HCT116 (cell line): ENCODE measurements around the gene SLC38A6. TPM values are rescaled to one million over a fixed set of nuclear protein-coding genes. Genes with fewer than 3 reads are reported as not detected.

Experiments
- ATAC-seq: fragments of 200-7000 bp; cut with Tn5 transposase; 2 replicates; pipeline ENCODE4 v1.9.1; 2020; ENCODE audit warnings: mild to moderate bottlenecking, moderate library complexity
- BruUV-seq: library from RNA; stranded (reverse); fragments of 400-500 nt; replicated peaks from 2 replicates; lab custom pipeline; 2021; lab: Mats Ljungman, UMichigan
- CTCF ChIA-PET: fragments of 300-600 bp; sonication (Branson Sonifier 250); formaldehyde crosslinking; loops from one replicate; lab custom pipeline; 2021; ENCODE audit warnings: antibody characterized with exemption; lab: Charles Lee
- POLR2A ChIA-PET: fragments of 300-600, 350-600 bp; sonication (Branson Sonifier 250); formaldehyde crosslinking; loops from one replicate; lab custom pipeline; 2021; ENCODE audit warnings: antibody characterized with exemption; lab: Charles Lee
- RAD21 ChIA-PET, 2 experiments: fragments of 300-600 bp; sonication (Branson Sonifier 250); formaldehyde crosslinking; loops; one replicate each; lab custom pipeline; 2023; ENCODE audit warnings: low total read pairs in 2 of 2; ENCODE audit not compliant: uncharacterized antibody in 2 of 2, unreplicated experiment in 2 of 2, low non-redundant PET in 1 of 2; lab: Charles Lee
- DNase-seq: peaks from one replicate; pipeline ENCODE4 v3.0.0-alpha.2; 2010; ENCODE audit warnings: low read depth, low spot score
- H2AFZ ChIP-seq: fragments of 200-600 bp; shearing (Covaris generic), sonication (generic); 2 replicates; pipeline ENCODE4 v1.6.1; 2017; ENCODE audit warnings: low read depth, mixed run types, mixed read lengths, antibody characterized with exemption, low read length; ENCODE audit not compliant: poor library complexity, severe bottlenecking
- H3K27ac ChIP-seq: 2 replicates; pipeline ENCODE4 v1.5.1; 2012; ENCODE audit warnings: low read depth, low read length
- H3K27me3 ChIP-seq: fragments of 200-600 bp; sonication (generic); 2 replicates; pipeline ENCODE4 v1.6.1; 2016; ENCODE audit warnings: mixed run types, low read length, mixed read lengths; ENCODE audit not compliant: insufficient read depth
- H3K36me3 ChIP-seq, 2 experiments: fragments of 200-500 bp in 1 of 2; fragments of 200-600 bp in 1 of 2; sonication (Bioruptor generic) in 1 of 2; sonication (generic) in 1 of 2; 2 replicates each; pipeline versions ENCODE4 v1.5.1 to v1.6.1; 2014 to 2016; ENCODE audit warnings: low read length in 2 of 2, inconsistent platforms in 1 of 2, mixed read lengths in 1 of 2, mixed run types in 1 of 2; ENCODE audit not compliant: insufficient read depth in 2 of 2, control insufficient read depth in 1 of 2
- H3K4me1 ChIP-seq, 2 experiments: fragments of 200-600 bp in 1 of 2; sonication (generic) in 1 of 2; 2 replicates each; pipeline versions ENCODE4 v1.5.1 to v1.6.1; 2012 to 2017; ENCODE audit warnings: low read length in 2 of 2, inconsistent platforms in 1 of 2, mild to moderate bottlenecking in 1 of 2, mixed read lengths in 1 of 2, mixed run types in 1 of 2, moderate library complexity in 1 of 2; ENCODE audit not compliant: insufficient read depth in 2 of 2, control insufficient read depth in 1 of 2
- H3K4me2 ChIP-seq: fragments of 200-600 bp; sonication (generic); 2 replicates; pipeline ENCODE4 v1.6.1; 2017; ENCODE audit warnings: mixed run types, low read length, mixed read lengths
- H3K4me3 ChIP-seq, 2 experiments: fragments of 200-600 bp in 1 of 2; sonication (generic) in 1 of 2; replicated peaks in 1 of 2; 2 replicates each; pipeline ENCODE4 v1.5.1; 2011 to 2016; ENCODE audit warnings: low read length in 2 of 2, control low read depth in 1 of 2, low read depth in 1 of 2, mild to moderate bottlenecking in 1 of 2, mixed read lengths in 1 of 2, mixed run types in 1 of 2
- H3K79me2 ChIP-seq: fragments of 200-600 bp; sonication (generic); 2 replicates; pipeline ENCODE4 v1.6.1; 2017; ENCODE audit warnings: mild to moderate bottlenecking, mixed run types, low read length, moderate library complexity, mixed read lengths; ENCODE audit not compliant: insufficient read depth
- H3K9ac ChIP-seq: fragments of 200-600 bp; sonication (generic); 2 replicates; pipeline ENCODE4 v1.6.1; 2016; ENCODE audit warnings: low read length, mixed read lengths
- H3K9me2 ChIP-seq: fragments of 200-600 bp; sonication (generic), shearing (Covaris generic); 2 replicates; pipeline ENCODE4 v1.6.1; 2017; ENCODE audit warnings: mixed run types, mild to moderate bottlenecking, moderate library complexity; ENCODE audit not compliant: insufficient read depth
- H3K9me3 ChIP-seq, 2 experiments: fragments of 200-500 bp in 1 of 2; fragments of 200-600 bp in 1 of 2; sonication (Bioruptor generic) in 1 of 2; sonication (generic) in 1 of 2; 2 replicates each; pipeline ENCODE4 v1.6.1; 2014 to 2017; ENCODE audit warnings: low read length in 2 of 2, mixed read lengths in 2 of 2, inconsistent platforms in 1 of 2, low read depth in 1 of 2, mild to moderate bottlenecking in 1 of 2, mixed run types in 1 of 2, moderate library complexity in 1 of 2; ENCODE audit not compliant: control insufficient read depth in 1 of 2, insufficient read depth in 1 of 2
- H4K20me1 ChIP-seq: fragments of 200-600 bp; sonication (generic), shearing (Covaris generic); 2 replicates; pipeline ENCODE4 v1.6.1; 2017; ENCODE audit warnings: mixed run types, mild to moderate bottlenecking, moderate library complexity; ENCODE audit not compliant: insufficient read depth
- CEBPB ChIP-seq: IDR thresholded peaks from 2 replicates; pipeline ENCODE4 v1.6.1; 2012; ENCODE audit warnings: low read depth
- CTCF ChIP-seq, 3 experiments: fragments of 200-600 bp in 1 of 3; sonication (generic) in 1 of 3; IDR thresholded peaks in 2 of 3; conservative IDR thresholded peaks in 1 of 3; 2 replicates each; pipeline ENCODE4 v1.5.1; 2012 to 2017; ENCODE audit warnings: low read depth in 2 of 3, low read length in 2 of 3, antibody characterized with exemption in 1 of 3, borderline replicate concordance in 1 of 3, control low read depth in 1 of 3, mild to moderate bottlenecking in 1 of 3, mixed read lengths in 1 of 3, mixed run types in 1 of 3, moderate library complexity in 1 of 3; ENCODE audit not compliant: insufficient read depth in 1 of 3
- EGR1 ChIP-seq: IDR thresholded peaks from 2 replicates; pipeline ENCODE4 v1.6.1; 2012; ENCODE audit warnings: low read depth
- ELF1 ChIP-seq: IDR thresholded peaks from 2 replicates; pipeline ENCODE4 v1.6.1; 2012; ENCODE audit warnings: low read depth, borderline replicate concordance
- EZH2 ChIP-seq: fragments of 200-600 bp; sonication (generic); IDR thresholded peaks from 2 replicates; pipeline ENCODE4 v1.6.1; 2017; ENCODE audit warnings: antibody characterized with exemption, mixed run types
- EZH2phosphoT487 ChIP-seq: fragments of 200-600 bp; IDR thresholded peaks from 2 replicates; pipeline ENCODE4 v1.6.1; 2018; ENCODE audit warnings: antibody characterized with exemption, borderline replicate concordance
- FOSL1 ChIP-seq: IDR thresholded peaks from 2 replicates; pipeline ENCODE4 v1.6.1; 2012; ENCODE audit warnings: low read depth
- JUND ChIP-seq: IDR thresholded peaks from 2 replicates; pipeline ENCODE4 v1.6.1; 2012
- MAX ChIP-seq: IDR thresholded peaks from 2 replicates; pipeline ENCODE4 v1.6.1; 2012
- POLR2A ChIP-seq: IDR thresholded peaks from 2 replicates; pipeline ENCODE4 v1.7.0; 2011; ENCODE audit warnings: borderline replicate concordance; ENCODE audit not compliant: insufficient read depth, insufficient read length; ENCODE audit errors: extremely low read depth
- POLR2AphosphoS5 ChIP-seq: IDR thresholded peaks from 2 replicates; pipeline ENCODE4 v1.6.1; 2011; ENCODE audit warnings: mild to moderate bottlenecking, low read depth, low read length, moderate library complexity
- RAD21 ChIP-seq: IDR thresholded peaks from 2 replicates; pipeline ENCODE4 v1.6.1; 2012; ENCODE audit warnings: low read depth, mild to moderate bottlenecking
- SIN3A ChIP-seq: IDR thresholded peaks from 2 replicates; pipeline ENCODE4 v1.6.1; 2012; ENCODE audit warnings: low read depth
- ZFX ChIP-seq: fragments of 450-650 bp; IDR thresholded peaks from 2 replicates; pipeline ENCODE4 v1.6.1; 2017
- ZNF274 ChIP-seq: fragments of 200-500 bp; sonication (Bioruptor generic); IDR thresholded peaks from 2 replicates; pipeline ENCODE4 v1.6.1; 2014; ENCODE audit warnings: mild to moderate bottlenecking, low read depth, low read length, inconsistent platforms
- intact Hi-C: fragments of 100-400 bp; cut with micrococcal nuclease; formaldehyde crosslinking; loops from 2 replicates; pipeline ENCODE4 v1.10.0; 2022
- total RNA-seq: library from RNA; stranded (reverse); gene quantifications from one replicate; pipeline ENCODE4 v1.2.1, GENCODE V29; 2021; ENCODE audit not compliant: unreplicated experiment
- TF ChIP-seq, protein P1 (sequence below): IDR thresholded peaks from 2 replicates; pipeline ENCODE4 v1.6.1; 2012

The SLC38A6 gene
- total RNA-seq, 1 experiment from 2014 or later = 9.5 TPM

GRCh38 chr14:60965402-60965801, 15.6 kb upstream of the SLC38A6 start (continued):
- no peak for TF ChIP-seq CTCF (IDR thresholded peaks at IDR 0.05 in 2 of 3, conservative IDR thresholded peaks at IDR 0.05 in 1 of 3; ENCODE audit: borderline replicate concordance in 1 of 3, insufficient read depth in 1 of 3, low read depth in 2 of 3, low read length in 2 of 3)

- CTCF ChIA-PET = no interaction called here
- no peaks in the 10 kb centered on the region for H3K9me3 ChIP-seq
- no peak overlapping the region for H3K27ac ChIP-seq
- TF ChIP-seq EZH2phosphoT487 = no peak
- TF ChIP-seq JUND = no peak
- TF ChIP-seq MAX = no peak
- RAD21 ChIA-PET = no interaction called here
- H3K79me2 ChIP-seq = no peaks in the 10 kb centered on the region
- no peak for DNase-seq
- no peaks in the 10 kb centered on the region for H4K20me1 ChIP-seq
- no peaks in the 10 kb centered on the region for H3K9me2 ChIP-seq
- no peak overlapping the region for H2AFZ ChIP-seq
- intact Hi-C loops = no loop called here
- no peak overlapping the region for H3K9ac ChIP-seq
- no peak overlapping the region for H3K4me2 ChIP-seq
- no peaks in the 10 kb centered on the region for H3K36me3 ChIP-seq
- POLR2A ChIA-PET = no interaction called here
- BruUV-seq = no TSS peak
- ATAC-seq = no peak
- no peaks in the 10 kb centered on the region for H3K27me3 ChIP-seq
- no peak overlapping the region for H3K4me3 ChIP-seq
- H3K4me1 ChIP-seq = no peaks in the 10 kb centered on the region
Observed at GRCh38 chr14:60968099-60968498, 12.9 kb upstream of the SLC38A6 start.

DNA sequence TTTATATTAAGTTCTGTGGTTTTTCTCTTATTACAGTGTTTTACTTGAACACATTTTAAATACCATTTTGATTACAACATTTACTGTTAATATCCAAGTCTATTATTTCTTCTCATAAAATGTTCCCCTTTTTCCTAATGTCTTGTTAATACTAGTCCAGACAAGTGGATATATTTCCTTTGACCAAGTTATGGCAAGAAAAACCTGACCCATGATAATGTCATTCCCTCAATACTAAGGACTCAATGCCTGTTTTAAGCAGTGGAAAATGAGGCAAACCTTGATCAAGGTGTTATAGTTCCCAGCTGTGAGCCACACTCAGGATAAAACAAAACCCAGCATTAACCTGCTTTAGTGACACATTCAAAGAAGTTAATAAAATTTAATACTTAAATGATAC, 12.4 kb upstream of the SLC38A6 start:
- BruUV-seq = no TSS peak
- CTCF ChIA-PET = no interaction called here
- intact Hi-C loops = no loop called here

More for the DNA sequence above, 12.4 kb upstream of the SLC38A6 start:
- ChIA-PET POLR2A (no interaction called here), RAD21 (no interaction called here)
- no peaks in the 10 kb centered on the region for H3K79me2 ChIP-seq
- ATAC-seq (no peak), DNase-seq (no peak)
- H3K4me1 ChIP-seq = no peaks in the 10 kb centered on the region
- no peak overlapping the region for H3K27ac ChIP-seq
- no peaks in the 10 kb centered on the region for H3K36me3 ChIP-seq
- no peak overlapping the region for H3K9ac ChIP-seq
- no peaks in the 10 kb centered on the region for H3K9me3 ChIP-seq
- TF ChIP-seq ZFX (no peak), SIN3A (no peak), RAD21 (no peak), ELF1 (no peak), POLR2A (no peak), POLR2AphosphoS5 (no peak), EZH2 (no peak), EZH2phosphoT487 (no peak), FOSL1 (no peak), CEBPB (no peak), JUND (no peak), EGR1 (no peak), ZNF274 (no peak), MAX (no peak)
- TF ChIP-seq, protein P1, sequence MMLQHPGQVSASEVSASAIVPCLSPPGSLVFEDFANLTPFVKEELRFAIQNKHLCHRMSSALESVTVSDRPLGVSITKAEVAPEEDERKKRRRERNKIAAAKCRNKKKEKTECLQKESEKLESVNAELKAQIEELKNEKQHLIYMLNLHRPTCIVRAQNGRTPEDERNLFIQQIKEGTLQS = no peak
- H3K4me3 ChIP-seq = no peak overlapping the region
- H3K27me3 ChIP-seq = no peaks in the 10 kb centered on the region
- no peak overlapping the region for H2AFZ ChIP-seq
- no peaks in the 10 kb centered on the region for H4K20me1 ChIP-seq
- no peaks in the 10 kb centered on the region for H3K9me2 ChIP-seq
- H3K4me2 ChIP-seq = no peak overlapping the region
